Measurements from ENCODE around the gene FILIP1L.

Gene FILIP1L

DNA sequence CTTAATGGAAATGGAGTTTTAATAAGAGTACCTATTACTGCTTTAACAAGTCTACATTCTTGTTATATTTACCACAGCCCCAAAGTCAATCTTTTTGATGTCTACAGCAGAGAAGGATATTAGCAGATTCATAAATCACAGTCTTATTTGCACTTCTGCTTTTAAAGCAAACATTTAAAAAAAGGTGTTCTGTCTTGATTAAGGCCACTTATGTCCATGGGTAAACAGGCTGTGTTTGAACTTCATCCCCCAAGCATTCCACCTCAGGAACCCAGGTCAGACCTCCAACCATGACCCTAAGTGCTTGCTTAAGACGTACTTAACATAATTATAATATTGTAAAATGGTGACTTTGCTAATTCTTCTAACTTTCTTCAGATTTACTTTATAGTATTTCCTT lies 183.2 kb downstream of the FILIP1L start:
- no peak overlapping the region for H2BK120ac ChIP-seq (ENCODE audit: insufficient read depth, low read length, poor library complexity)
- no peak overlapping the region for H2BK5ac ChIP-seq (ENCODE audit: low read depth, low read length, poor library complexity)
- H4K91ac ChIP-seq (ENCODE audit: low read depth, low read length), result no peak overlapping the region
- no peaks in the 10 kb centered on the region for H3K36me3 ChIP-seq (ENCODE audit: control insufficient read depth in 1 of 2, insufficient read depth in 2 of 2, low read length in 2 of 2)
- H3K27ac ChIP-seq (ENCODE audit: low read depth, low read length), result no peak overlapping the region
- no peak overlapping the region for H4K8ac ChIP-seq (ENCODE audit: low read depth, low read length)
- no peak overlapping the region for H2AK5ac ChIP-seq (ENCODE audit: low read length)
- no peak overlapping the region for H3K18ac ChIP-seq (ENCODE audit: low read length)
- H3K4me3 ChIP-seq (ENCODE audit: low read depth, low read length), result no peak overlapping the region
- no peak overlapping the region for H2AFZ ChIP-seq (ENCODE audit: insufficient read depth, low read length, poor library complexity)
- H3K27me3 ChIP-seq (ENCODE audit: insufficient read depth, low read length), result no peaks in the 10 kb centered on the region
- WGBS (ENCODE audit: extremely low coverage, insufficient coverage, insufficient read length), result no CpG with 5 or more reads among the region's 1 CpG
- no peak for DNase-seq
- no peaks in the 10 kb centered on the region for H3K9me3 ChIP-seq (ENCODE audit: insufficient read depth, low read depth, low read length)
- H3K14ac ChIP-seq (ENCODE audit: low read length), result no peak overlapping the region
- H3K79me2 ChIP-seq (ENCODE audit: control insufficient read depth, insufficient read depth, low read length, poor library complexity), result no peaks in the 10 kb centered on the region
- H3K9ac ChIP-seq (ENCODE audit: low read length), result no peak overlapping the region
- no peak overlapping the region for H4K12ac ChIP-seq (ENCODE audit: low read depth, low read length)
- H3K4me1 ChIP-seq (ENCODE audit: control insufficient read depth in 1 of 2, insufficient read depth in 2 of 2, low read length in 2 of 2), result peaks cover 0 to 4% of the 10 kb centered on the region in 2 experiments
- no peaks in the 10 kb centered on the region for H3K79me1 ChIP-seq (ENCODE audit: low read length)
- no peak overlapping the region for H3K4me2 ChIP-seq (ENCODE audit: low read length)
- H3K23ac ChIP-seq (ENCODE audit: low read length), result no peak overlapping the region
- H2BK12ac ChIP-seq (ENCODE audit: low read length), result no peak overlapping the region
- no peak overlapping the region for H3K4ac ChIP-seq (ENCODE audit: low read depth, low read length)

DNA sequence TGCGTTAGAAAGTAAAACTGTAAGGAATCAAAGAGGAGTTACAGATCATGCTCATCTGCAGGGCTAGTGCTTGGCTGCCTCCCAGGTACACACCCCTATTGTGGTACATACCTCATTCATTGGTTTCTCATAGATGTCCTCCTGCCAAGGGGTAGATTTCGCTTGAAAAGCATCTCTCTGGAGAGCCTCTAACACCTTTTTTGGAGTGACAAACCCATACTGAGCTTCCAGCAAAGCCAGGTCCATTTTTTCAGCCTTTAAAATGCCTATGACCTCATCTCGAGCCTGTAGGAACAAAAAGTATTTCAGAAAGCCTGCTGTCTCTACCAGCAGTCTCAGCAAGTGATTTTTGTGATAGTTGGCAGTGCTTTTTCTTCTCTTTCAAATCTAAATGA lies 184.6 kb downstream of the FILIP1L start:
- no peak overlapping the region for H4K12ac ChIP-seq (ENCODE audit: low read depth, low read length)
- H2BK120ac ChIP-seq (ENCODE audit: insufficient read depth, low read length, poor library complexity), result no peak overlapping the region
- WGBS (ENCODE audit: extremely low coverage, insufficient coverage, insufficient read length), result no CpG with 5 or more reads among the region's 3 CpGs
- no peaks in the 10 kb centered on the region for H3K79me2 ChIP-seq (ENCODE audit: control insufficient read depth, insufficient read depth, low read length, poor library complexity)
- no peak overlapping the region for H2AK5ac ChIP-seq (ENCODE audit: low read length)
- no peak overlapping the region for H3K14ac ChIP-seq (ENCODE audit: low read length)
- no peak overlapping the region for H3K9ac ChIP-seq (ENCODE audit: low read length)
- H3K23ac ChIP-seq (ENCODE audit: low read length), result no peak overlapping the region
- no peak overlapping the region for H4K8ac ChIP-seq (ENCODE audit: low read depth, low read length)
- H3K27me3 ChIP-seq (ENCODE audit: insufficient read depth, low read length), result no peaks in the 10 kb centered on the region
- DNase-seq, result peak in 1 of 2 donors; percentile 70
- no peak overlapping the region for H4K91ac ChIP-seq (ENCODE audit: low read depth, low read length)
- no peak overlapping the region for H3K4me3 ChIP-seq (ENCODE audit: low read depth, low read length)
- no peak overlapping the region for H3K4me2 ChIP-seq (ENCODE audit: low read length)
- peak overlapping the region; percentile 38 for H3K27ac ChIP-seq (ENCODE audit: low read depth, low read length)
- H3K18ac ChIP-seq (ENCODE audit: low read length), result no peak overlapping the region
- no peak overlapping the region for H2BK12ac ChIP-seq (ENCODE audit: low read length)
- H3K4ac ChIP-seq (ENCODE audit: low read depth, low read length), result no peak overlapping the region
- no peaks in the 10 kb centered on the region for H3K79me1 ChIP-seq (ENCODE audit: low read length)
- H3K4me1 ChIP-seq (ENCODE audit: control insufficient read depth in 1 of 2, insufficient read depth in 2 of 2, low read length in 2 of 2), result peaks cover 2% of the 10 kb centered on the region in 2 experiments
- no peak overlapping the region for H2AFZ ChIP-seq (ENCODE audit: insufficient read depth, low read length, poor library complexity)
- no peak overlapping the region for H2BK5ac ChIP-seq (ENCODE audit: low read depth, low read length, poor library complexity)
- no peaks in the 10 kb centered on the region for H3K36me3 ChIP-seq (ENCODE audit: control insufficient read depth in 1 of 2, insufficient read depth in 2 of 2, low read length in 2 of 2)
- no peaks in the 10 kb centered on the region for H3K9me3 ChIP-seq (ENCODE audit: insufficient read depth, low read depth, low read length)

DNA sequence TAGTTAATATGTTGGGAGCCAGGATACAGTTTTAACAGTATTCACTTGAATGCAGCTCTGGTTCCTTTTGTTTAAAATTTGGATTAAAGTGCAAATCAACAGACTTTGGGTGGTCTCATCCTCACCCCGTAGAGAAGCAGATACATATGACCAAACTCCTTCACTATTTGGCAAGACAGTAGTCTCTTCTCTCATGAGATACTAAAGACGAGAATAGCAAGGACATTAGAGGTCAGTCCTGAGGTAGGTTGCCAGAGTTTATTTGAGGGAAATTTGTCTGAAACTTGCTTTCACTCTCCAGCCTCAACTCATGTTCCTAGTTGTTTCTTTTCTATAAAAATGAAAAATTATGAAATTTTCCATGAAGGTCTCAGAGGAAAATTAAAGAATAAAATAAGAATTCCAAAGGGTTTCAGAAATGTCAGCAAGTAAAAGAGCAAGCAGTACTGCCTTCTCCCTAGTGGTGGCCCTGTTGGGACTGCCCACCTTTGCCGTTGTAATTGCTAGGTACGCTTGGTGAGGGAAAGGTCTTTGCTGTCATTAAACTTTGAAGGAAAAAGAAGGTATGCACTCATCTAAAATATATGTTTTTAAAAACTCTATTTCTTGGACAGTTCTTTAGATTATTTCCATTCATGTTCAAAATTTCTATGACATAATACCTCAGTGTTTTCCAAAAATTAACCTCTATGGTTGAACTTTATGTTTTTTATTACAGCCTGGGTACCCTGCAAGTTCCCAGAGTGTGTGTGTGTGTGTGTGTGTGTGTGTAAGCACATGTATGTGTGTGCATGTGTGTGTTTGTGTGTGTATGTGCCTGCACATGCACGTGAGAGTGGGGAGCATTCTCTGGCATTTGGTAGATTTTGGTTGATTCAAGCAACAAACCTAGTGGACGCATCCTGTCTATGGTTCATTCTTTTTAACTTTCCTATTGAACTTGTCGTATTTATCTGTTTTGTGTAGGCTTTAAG lies 185.2 kb downstream of the FILIP1L start:
- DNase-seq, result no peak
- Histone ChIP-seq H3K4ac (ENCODE audit: low read depth, low read length) (no peak overlapping the region), H2BK120ac (ENCODE audit: insufficient read depth, low read length, poor library complexity) (no peak overlapping the region), H3K79me2 (ENCODE audit: control insufficient read depth, insufficient read depth, low read length, poor library complexity) (no peaks in the 10 kb centered on the region), H4K12ac (ENCODE audit: low read depth, low read length) (no peak overlapping the region), H3K9ac (ENCODE audit: low read length) (no peak overlapping the region), H3K23ac (ENCODE audit: low read length) (peak overlapping the region; percentile 58), H3K4me3 (ENCODE audit: low read depth, low read length) (no peak overlapping the region), H4K91ac (ENCODE audit: low read depth, low read length) (no peak overlapping the region), H2AK5ac (ENCODE audit: low read length) (no peak overlapping the region), H2BK5ac (ENCODE audit: low read depth, low read length, poor library complexity) (no peak overlapping the region), H3K14ac (ENCODE audit: low read length) (no peak overlapping the region), H3K4me1 (ENCODE audit: control insufficient read depth in 1 of 2, insufficient read depth in 2 of 2, low read length in 2 of 2) (peaks cover 2% of the 10 kb centered on the region in 2 experiments), H3K27ac (ENCODE audit: low read depth, low read length) (no peak overlapping the region), H4K8ac (ENCODE audit: low read depth, low read length) (no peak overlapping the region), H2AFZ (ENCODE audit: insufficient read depth, low read length, poor library complexity) (no peak overlapping the region), H3K18ac (ENCODE audit: low read length) (no peak overlapping the region), H3K27me3 (ENCODE audit: insufficient read depth, low read length) (no peaks in the 10 kb centered on the region), H3K36me3 (ENCODE audit: control insufficient read depth in 1 of 2, insufficient read depth in 2 of 2, low read length in 2 of 2) (no peaks in the 10 kb centered on the region), H2BK12ac (ENCODE audit: low read length) (no peak overlapping the region), H3K4me2 (ENCODE audit: low read length) (no peak overlapping the region), H3K79me1 (ENCODE audit: low read length) (no peaks in the 10 kb centered on the region), H3K9me3 (ENCODE audit: insufficient read depth, low read depth, low read length) (no peaks in the 10 kb centered on the region)
- WGBS (ENCODE audit: extremely low coverage, insufficient coverage, insufficient read length), result no CpG with 5 or more reads among the region's 7 CpGs

GRCh38 chr3:99927671-99928457 lies 186.4 kb downstream of the FILIP1L start:
- Histone ChIP-seq H3K9ac (ENCODE audit: low read length) (no peak overlapping the region), H2BK120ac (ENCODE audit: insufficient read depth, low read length, poor library complexity) (no peak overlapping the region), H3K4me1 (ENCODE audit: control insufficient read depth in 1 of 2, insufficient read depth in 2 of 2, low read length in 2 of 2) (peaks cover 2% of the 10 kb centered on the region in 2 experiments), H4K8ac (ENCODE audit: low read depth, low read length) (no peak overlapping the region), H3K4ac (ENCODE audit: low read depth, low read length) (no peak overlapping the region), H3K4me3 (ENCODE audit: low read depth, low read length) (no peak overlapping the region), H2AFZ (ENCODE audit: insufficient read depth, low read length, poor library complexity) (no peak overlapping the region), H4K91ac (ENCODE audit: low read depth, low read length) (no peak overlapping the region), H3K4me2 (ENCODE audit: low read length) (no peak overlapping the region), H3K9me3 (ENCODE audit: insufficient read depth, low read depth, low read length) (no peaks in the 10 kb centered on the region), H3K14ac (ENCODE audit: low read length) (no peak overlapping the region), H3K23ac (ENCODE audit: low read length) (no peak overlapping the region), H3K36me3 (ENCODE audit: control insufficient read depth in 1 of 2, insufficient read depth in 2 of 2, low read length in 2 of 2) (no peaks in the 10 kb centered on the region), H4K12ac (ENCODE audit: low read depth, low read length) (no peak overlapping the region), H3K79me2 (ENCODE audit: control insufficient read depth, insufficient read depth, low read length, poor library complexity) (no peaks in the 10 kb centered on the region), H3K27me3 (ENCODE audit: insufficient read depth, low read length) (no peaks in the 10 kb centered on the region), H3K79me1 (ENCODE audit: low read length) (no peaks in the 10 kb centered on the region), H2BK5ac (ENCODE audit: low read depth, low read length, poor library complexity) (no peak overlapping the region), H2AK5ac (ENCODE audit: low read length) (no peak overlapping the region), H3K27ac (ENCODE audit: low read depth, low read length) (no peak overlapping the region), H3K18ac (ENCODE audit: low read length) (no peak overlapping the region), H2BK12ac (ENCODE audit: low read length) (no peak overlapping the region)
- no peak for DNase-seq
- WGBS (ENCODE audit: extremely low coverage, insufficient coverage, insufficient read length), result no CpG with 5 or more reads among the region's 7 CpGs
